HepG2 (cell line): ENCODE data around the gene SURF2. TPM values are rescaled to one million over a fixed set of nuclear protein-coding genes. Genes with fewer than 3 reads are reported as not detected.

Experiments
- ATAD3A ChIP-seq: sonication (generic); formaldehyde crosslinking; IDR thresholded peaks from 2 replicates; pipeline ENCODE4 v1.4.0; 2020; ENCODE audit warnings: missing genetic modification reagents
- CBX2 ChIP-seq, 2 experiments: fragments of 200-600 bp in 1 of 2; sonication (generic); formaldehyde crosslinking in 1 of 2; IDR thresholded peaks; 2 replicates each; pipeline versions ENCODE4 v1.7.0 to v1.8.1; 2018 to 2022; ENCODE audit warnings: low read depth in 2 of 2, low read length in 1 of 2, mild to moderate bottlenecking in 1 of 2, missing genetic modification reagents in 1 of 2
- GRHL1 ChIP-seq: sonication (generic); formaldehyde crosslinking; conservative IDR thresholded peaks from 2 replicates; pipeline ENCODE4 v1.8.0; 2022; ENCODE audit warnings: missing genetic modification reagents
- HDAC1 ChIP-seq: sonication (generic); formaldehyde crosslinking; IDR thresholded peaks from 2 replicates; pipeline ENCODE4 v1.5.1; 2020; ENCODE audit warnings: mild to moderate bottlenecking, missing genetic modification reagents
- IRX3 ChIP-seq: sonication (generic); formaldehyde crosslinking; IDR thresholded peaks from 2 replicates; pipeline ENCODE4 v1.8.1; 2023; ENCODE audit warnings: mild to moderate bottlenecking, low read depth, missing genetic modification reagents, borderline replicate concordance
- MAFF ChIP-seq: IDR thresholded peaks from 2 replicates; pipeline ENCODE4 v1.6.1; 2011; ENCODE audit warnings: low read depth, low read length, improper control_type of control experiment
- NFE2L2 ChIP-seq: fragments of 150-350 bp; IDR thresholded peaks from 2 replicates; pipeline ENCODE4 v1.6.1; 2014; ENCODE audit warnings: low read length
- RNF219 ChIP-seq: sonication (generic); formaldehyde crosslinking; IDR thresholded peaks from 2 replicates; pipeline ENCODE4 v1.5.0; 2020; ENCODE audit warnings: mild to moderate bottlenecking, missing genetic modification reagents
- SAP130 ChIP-seq: IDR thresholded peaks from 2 replicates; pipeline ENCODE4 v1.6.1; 2016; ENCODE audit warnings: low read depth
- SRSF4 ChIP-seq: fragments of 200-400 bp; formaldehyde crosslinking; IDR thresholded peaks from one replicate; pipeline ENCODE4 v1.6.1; 2018; ENCODE audit warnings: mild to moderate bottlenecking, low read depth, low read length, moderate library complexity; ENCODE audit not compliant: poor library complexity, severe bottlenecking
- TFE3 ChIP-seq: IDR thresholded peaks from 2 replicates; pipeline ENCODE4 v1.6.1; 2016
- THAP11 ChIP-seq: IDR thresholded peaks from 2 replicates; pipeline ENCODE4 v1.6.1; 2016; ENCODE audit warnings: missing biosample characterization, missing genetic modification reagents
- TSC22D2 ChIP-seq: sonication (generic); formaldehyde crosslinking; IDR thresholded peaks from 2 replicates; pipeline ENCODE4 v1.5.1; 2020; ENCODE audit warnings: missing genetic modification reagents, mild to moderate bottlenecking, borderline replicate concordance
- ZBTB25 ChIP-seq: IDR thresholded peaks from 2 replicates; pipeline ENCODE4 v1.6.1; 2018; ENCODE audit warnings: missing genetic modification reagents
- ZFP36 ChIP-seq: fragments of 150-350 bp; IDR thresholded peaks from 2 replicates; pipeline ENCODE4 v1.6.1; 2018; ENCODE audit warnings: borderline replicate concordance, low read length, low read depth; ENCODE audit not compliant: partially characterized antibody
- ZFX ChIP-seq: sonication (generic); formaldehyde crosslinking; IDR thresholded peaks from 2 replicates; pipeline ENCODE4 v1.4.0; 2020; ENCODE audit warnings: mild to moderate bottlenecking, low read depth, missing genetic modification reagents, moderate library complexity
- ZNF205 ChIP-seq: IDR thresholded peaks from 2 replicates; pipeline ENCODE4 v1.6.1; 2018; ENCODE audit warnings: missing biosample characterization, missing genetic modification reagents
- ZNF224 ChIP-seq: sonication (generic); formaldehyde crosslinking; IDR thresholded peaks from 2 replicates; pipeline ENCODE4 v1.5.0; 2020; ENCODE audit warnings: mild to moderate bottlenecking, missing genetic modification reagents
- ZNF577 ChIP-seq: sonication (generic); formaldehyde crosslinking; IDR thresholded peaks from 2 replicates; pipeline ENCODE4 v1.4.0; 2020; ENCODE audit warnings: mild to moderate bottlenecking, low read depth, missing genetic modification reagents, borderline replicate concordance
- ZNF672 ChIP-seq: sonication (generic); formaldehyde crosslinking; IDR thresholded peaks from 2 replicates; pipeline ENCODE4 v1.8.1; 2022; ENCODE audit warnings: missing genetic modification reagents
- ZNF775 ChIP-seq: sonication (generic); formaldehyde crosslinking; IDR thresholded peaks from 2 replicates; pipeline ENCODE4 v1.4.0; 2020; ENCODE audit warnings: missing genetic modification reagents, mild to moderate bottlenecking, moderate library complexity, borderline replicate concordance
- polyA plus RNA-seq, 8 experiments: library from polyadenylated mRNA; depleted of rRNA in 3 of 8; stranded (reverse) in 7 of 8; unstranded in 1 of 8; fragments of >200 nt; fragmentation: Illumina TruSeq in 4 of 8; extraction: Trizol in 4 of 8; gene quantifications; 2 replicates each; pipeline versions ENCODE4 v1.2.1 to v1.2.3, GENCODE V29; 2011 to 2016; ENCODE audit warnings: low read depth in 4 of 8, missing spikeins in 1 of 8, mixed read lengths in 1 of 8; ENCODE audit not compliant: insufficient read depth in 1 of 8
- total RNA-seq, 5 experiments: library from RNA; depleted of rRNA; stranded (reverse); fragments of >200 nt; fragmentation: Illumina TruSeq; extraction: Trizol; gene quantifications; 2 replicates each; pipeline ENCODE4 v1.2.3, GENCODE V29; 2016; ENCODE audit warnings: low read depth in 1 of 5

SURF2 gene
- total and polyA plus RNA-seq, 2 of the 13 experiments (the other 11 are each of a cell fraction or from before 2014, with no cell fraction given), result 6.3 to 13.6 TPM

GRCh38 chr9:133394687-133395271 is 38.4 kb downstream of the SURF2 start (continued):
- TF ChIP-seq ZBTB25 (CRISPR knock-in tag), result no peak
- no peak for TF ChIP-seq GRHL1 (CRISPR knock-in tag)
- TF ChIP-seq SAP130 (CRISPR knock-in tag), result peak; percentile 44; the same call in 1 of the 2 replicates
- no peak for TF ChIP-seq SRSF4
- no peak for TF ChIP-seq ZFP36
- no peak for TF ChIP-seq ZNF224 (CRISPR knock-in tag)
- peak; percentile 66 for TF ChIP-seq HDAC1 (CRISPR knock-in tag)
- TF ChIP-seq NFE2L2, result no peak
- peak; percentile 30; the same call in 1 of the 2 replicates for TF ChIP-seq THAP11 (CRISPR knock-in tag)
- no peak for TF ChIP-seq IRX3
- TF ChIP-seq TFE3 (CRISPR knock-in tag), result no peak
- TF ChIP-seq RNF219 (CRISPR knock-in tag), result no peak
- TF ChIP-seq ZNF577, result no peak
- TF ChIP-seq CBX2 (IDR thresholded peaks at IDR 0.05; ENCODE audit: low read depth, low read length), result no peak
- no peak for TF ChIP-seq CBX2 (CRISPR knock-in tag; IDR thresholded peaks at IDR 0.05; ENCODE audit: low read depth)
- peak; percentile 32; the same call in 1 of the 2 replicates for TF ChIP-seq ZFX (CRISPR knock-in tag)
- TF ChIP-seq MAFF, result no peak
- TF ChIP-seq ATAD3A (CRISPR knock-in tag), result no peak
- TF ChIP-seq ZNF205 (CRISPR knock-in tag), result no peak
- TF ChIP-seq ZNF775 (CRISPR knock-in tag), result no peak
- TF ChIP-seq ZNF672 (CRISPR knock-in tag), result no peak
- TF ChIP-seq TSC22D2 (CRISPR knock-in tag), result no peak
